Left lung (tissue), 10 donors: Measurements from ENCODE around the gene GTF2IRD1. TPM values are rescaled to one million over a fixed set of nuclear protein-coding genes. Genes with fewer than 3 reads are reported as not detected.
A peak's percentile ranks its signal among the peaks of the same experiment; 100 is the strongest.

Experiments
- ATAC-seq: fragments of 200-7000 bp; cut with Tn5 transposase; one replicate; pipeline ENCODE4 v1.9.1; 2020; ENCODE audit warnings: moderate library complexity
- DNase-seq, 4 donors: peaks; one replicate each; pipeline ENCODE4 v3.0.0-alpha.2; 2013 to 2020
- H3K27ac ChIP-seq, 2 donors: fragments of 200-600 bp; sonication (generic) in 1 of 2; one replicate each; pipeline versions ENCODE4 v1.5.0 to v1.8.0; 2020 to 2021
- H3K27me3 ChIP-seq, 2 donors: fragments of 200-600 bp; sonication (generic) in 1 of 2; one replicate each; pipeline versions ENCODE4 v1.5.0 to v1.8.0; 2020 to 2021
- H3K36me3 ChIP-seq, 2 donors: fragments of 200-600 bp; sonication (generic) in 1 of 2; one replicate each; pipeline versions ENCODE4 v1.5.0 to v1.8.0; 2020 to 2021
- H3K4me1 ChIP-seq, 2 donors: fragments of 200-600 bp; one replicate each; pipeline ENCODE4 v1.8.0; 2021
- H3K4me3 ChIP-seq, 2 donors: fragments of 200-600 bp; sonication (generic) in 1 of 2; one replicate each; pipeline versions ENCODE4 v1.5.0 to v1.8.0; 2020 to 2021; ENCODE audit warnings: mild to moderate bottlenecking in 1 of 2
- H3K9me3 ChIP-seq, 2 donors: fragments of 200-600 bp; sonication (generic) in 1 of 2; one replicate each; pipeline versions ENCODE4 v1.5.0 to v1.8.0; 2020 to 2021
- CTCF ChIP-seq, 2 donors: fragments of 200-600 bp; sonication (generic) in 1 of 2; IDR thresholded peaks; one replicate each; pipeline versions ENCODE4 v1.5.0 to v1.8.0; 2021; ENCODE audit warnings: antibody characterized with exemption in 2 of 2
- intact Hi-C, 2 donors: fragments of 100-400 bp; cut with DNase I; formaldehyde crosslinking; loops; one replicate each; pipeline versions ENCODE4 v1.11.2 to v1.14.2; 2022
- polyA plus RNA-seq, 6 donors: library from polyadenylated mRNA; unstranded; fragments of 120-200 nt; gene quantifications; one replicate each; pipeline ENCODE4 v1.2.1, GENCODE V29; 2013; ENCODE audit not compliant: insufficient read length in 6 of 6
- total RNA-seq, 2 donors: library from RNA; stranded (reverse); fragmentation: NEBNext Ultra II Directional; extraction: Animal tissue kit (Norgen Biotek cat#: 25700); gene quantifications; one replicate each; pipeline ENCODE4 v1.2.1, GENCODE V29; 2021
- donor health status: DM: no; HTN: yes; CAD: no.
- donor health status: DM: no; HTN: no; CAD: no.

GTF2IRD1 gene
- total and polyA plus RNA-seq, 8 donors = 20.8 to 40.2 (median 33.9) TPM

GRCh38 chr7:74586258-74587175 lies 132.8 kb downstream of the GTF2IRD1 start:
- peak in 1 of 4 donors; percentile 26 for DNase-seq
- Histone ChIP-seq H3K9me3 (no peaks in the 10 kb centered on the region), H3K27me3 (no peaks in the 10 kb centered on the region), H3K27ac (peak overlapping the region; percentile 51 to 73), H3K4me3 (no peak overlapping the region), H3K36me3 (peaks cover 0 to 9% of the 10 kb centered on the region in 2 donors), H3K4me1 (peaks cover 4 to 17% of the 10 kb centered on the region in 2 donors)
- intact Hi-C loops = no loop called here
- no peak for TF ChIP-seq CTCF (IDR thresholded peaks at IDR 0.05)
- ATAC-seq = peak; percentile 15

GRCh38 chr7:74587435-74588126 lies 133.9 kb downstream of the GTF2IRD1 start:
- Histone ChIP-seq H3K27me3 (no peaks in the 10 kb centered on the region), H3K9me3 (no peaks in the 10 kb centered on the region), H3K36me3 (peaks cover 0 to 12% of the 10 kb centered on the region in 2 donors), H3K27ac (peak overlapping the region; percentile 51 to 73), H3K4me3 (no peak overlapping the region), H3K4me1 (peaks cover 4 to 17% of the 10 kb centered on the region in 2 donors)
- ATAC-seq (peak; percentile 96), DNase-seq (peak; percentile 73 to 92 (median 90))
- TF ChIP-seq CTCF (IDR thresholded peaks at IDR 0.05) = no peak
- intact Hi-C loops = no loop called here

- Histone ChIP-seq H3K4me3 (no peak overlapping the region), H3K27me3 (no peaks in the 10 kb centered on the region), H3K36me3 (peaks cover 0 to 26% of the 10 kb centered on the region in 2 donors), H3K27ac (no peak overlapping the region), H3K4me1 (peaks cover 4 to 17% of the 10 kb centered on the region in 2 donors), H3K9me3 (no peaks in the 10 kb centered on the region)
- no peak for TF ChIP-seq CTCF (IDR thresholded peaks at IDR 0.05)
- ATAC-seq (no peak), DNase-seq (no peak)
- intact Hi-C loops = no loop called here
Observed at GRCh38 chr7:74590813-74591212, 137.1 kb downstream of the GTF2IRD1 start.

- no peak for TF ChIP-seq CTCF (IDR thresholded peaks at IDR 0.05)
- Histone ChIP-seq H3K36me3 (peaks cover 0 to 34% of the 10 kb centered on the region in 2 donors), H3K4me3 (no peak overlapping the region), H3K27ac (no peak overlapping the region), H3K4me1 (no peaks in the 10 kb centered on the region), H3K27me3 (no peaks in the 10 kb centered on the region), H3K9me3 (no peaks in the 10 kb centered on the region)
- DNase-seq (no peak), ATAC-seq (peak; percentile 31)
- intact Hi-C loops = no loop called here
Observed at GRCh38 chr7:74598558-74598957, 144.9 kb downstream of the GTF2IRD1 start.

- Histone ChIP-seq H3K27me3 (no peaks in the 10 kb centered on the region), H3K27ac (no peak overlapping the region), H3K4me3 (no peak overlapping the region), H3K4me1 (no peaks in the 10 kb centered on the region), H3K9me3 (no peaks in the 10 kb centered on the region), H3K36me3 (peaks cover 0 to 33% of the 10 kb centered on the region in 2 donors)
- TF ChIP-seq CTCF (IDR thresholded peaks at IDR 0.05) = no peak
- no peak for ATAC-seq
- DNase-seq = no peak
- intact Hi-C loops = no loop called here
Observed at GRCh38 chr7:74599244-74599643, 145.5 kb downstream of the GTF2IRD1 start.
